ENCODE data around the gene FASTK. TPM values are rescaled to one million over a fixed set of nuclear protein-coding genes. Genes with fewer than 3 reads are reported as not detected.
"Not testable (repeated sequence)": the region's sequence is repeated elsewhere in the genome, so short reads cannot be mapped to it uniquely, and the experiment has no call there.

Gene FASTK
- polyA plus RNA-seq, 1 donor (not counting 4 experiments of a cell fraction or from before 2014, with no cell fraction given) = 27.2 TPM

GRCh38 chr7:151043959-151044358, 36.6 kb downstream of the FASTK start:
- H3K4me3 ChIP-seq (ENCODE audit: control insufficient read depth in 2 of 3, extremely low read depth in 1 of 3, insufficient read depth in 2 of 3, low read depth in 1 of 3, low read length in 3 of 3) = no peak overlapping the region
- no peak overlapping the region for H3K9ac ChIP-seq (ENCODE audit: control insufficient read depth, extremely low read depth, insufficient read depth, low read length)
- H3K79me2 ChIP-seq (ENCODE audit: control insufficient read depth, insufficient read depth, low read length) = no peaks in the 10 kb centered on the region
- DNase-seq (ENCODE audit: low read depth, low spot score) = no peak
- H3K36me3 ChIP-seq (ENCODE audit: control insufficient read depth in 2 of 2, extremely low read depth in 1 of 2, insufficient read depth in 2 of 2, low read length in 2 of 2) = peaks cover 5 to 19% of the 10 kb centered on the region in 2 experiments
- no peak for FAIRE-seq
- TF ChIP-seq CTCF (optimal IDR thresholded peaks at IDR 0.05 in 1 of 3, IDR thresholded peaks at IDR 0.05 in 1 of 3, conservative IDR thresholded peaks at IDR 0.05 in 1 of 3; ENCODE audit: extremely low read depth in 1 of 3, insufficient read depth in 2 of 3, low read length in 3 of 3) = no peak
- no peak for TF ChIP-seq EZH2 (IDR thresholded peaks at IDR 0.05; ENCODE audit: low read length)
- H2AFZ ChIP-seq (ENCODE audit: control insufficient read depth, low read length) = no peak overlapping the region
- dilution Hi-C loops (cut with MboI; ENCODE audit: extremely low pct_ligation_motif_present, low sequenced_read_pairs) = no loop called here
- H3K9me3 ChIP-seq (ENCODE audit: control insufficient read depth, low read depth, low read length) = no peaks in the 10 kb centered on the region
- no peaks in the 10 kb centered on the region for H3K27me3 ChIP-seq (ENCODE audit: control insufficient read depth, extremely low read depth, insufficient read depth, low read length)
- no peak overlapping the region for H3K4me2 ChIP-seq (ENCODE audit: control insufficient read depth, extremely low read depth, insufficient read depth, low read depth, low read length)
- no peak overlapping the region for H3K27ac ChIP-seq (ENCODE audit: control insufficient read depth, insufficient read depth, low read length)
- H3K9me1 ChIP-seq (ENCODE audit: control insufficient read depth, extremely low read depth, insufficient read depth, low read length) = no peaks in the 10 kb centered on the region
- peaks cover 8% of the 10 kb centered on the region for H3K4me1 ChIP-seq (ENCODE audit: control insufficient read depth, extremely low read depth, insufficient read depth, low read length)
- no peaks in the 10 kb centered on the region for H4K20me1 ChIP-seq (ENCODE audit: control insufficient read depth, extremely low read depth, insufficient read depth, low read length)

- DNase-seq (ENCODE audit: low read depth, low spot score); H3K79me2 ChIP-seq (ENCODE audit: control insufficient read depth, insufficient read depth, low read length); H3K27ac ChIP-seq (ENCODE audit: control insufficient read depth, insufficient read depth, low read length); H3K4me3 ChIP-seq (ENCODE audit: control insufficient read depth in 2 of 3, extremely low read depth in 1 of 3, insufficient read depth in 2 of 3, low read depth in 1 of 3, low read length in 3 of 3); H3K9me3 ChIP-seq (ENCODE audit: control insufficient read depth, low read depth, low read length); H3K9me1 ChIP-seq (ENCODE audit: control insufficient read depth, extremely low read depth, insufficient read depth, low read length); H4K20me1 ChIP-seq (ENCODE audit: control insufficient read depth, extremely low read depth, insufficient read depth, low read length); FAIRE-seq; H2AFZ ChIP-seq (ENCODE audit: control insufficient read depth, low read length); H3K9ac ChIP-seq (ENCODE audit: control insufficient read depth, extremely low read depth, insufficient read depth, low read length); H3K27me3 ChIP-seq (ENCODE audit: control insufficient read depth, extremely low read depth, insufficient read depth, low read length); H3K4me2 ChIP-seq (ENCODE audit: control insufficient read depth, extremely low read depth, insufficient read depth, low read depth, low read length); dilution Hi-C loops (cut with MboI; ENCODE audit: extremely low pct_ligation_motif_present, low sequenced_read_pairs): not testable (repeated sequence)
- H3K36me3 ChIP-seq (ENCODE audit: control insufficient read depth in 2 of 2, extremely low read depth in 1 of 2, insufficient read depth in 2 of 2, low read length in 2 of 2) = peaks cover 5 to 19% of the 10 kb centered on the region in 2 experiments
- H3K4me1 ChIP-seq (ENCODE audit: control insufficient read depth, extremely low read depth, insufficient read depth, low read length) = peaks cover 11% of the 10 kb centered on the region
Observed at GRCh38 chr7:151043449-151043848, 37.2 kb downstream of the FASTK start.

All from keratinocyte (primary cell).